GM12892 (cell line): ENCODE results near the gene SAMD4A.

Experiments
- POLR2A ChIP-seq: IDR thresholded peaks from 2 replicates; pipeline ENCODE4 v1.6.1; 2011; ENCODE audit warnings: low read depth, low read length, control low read depth
- POLR2AphosphoS5 ChIP-seq: IDR thresholded peaks from 2 replicates; pipeline ENCODE4 v1.6.1; 2011; ENCODE audit warnings: low read depth, low read length, control low read depth
- TAF1 ChIP-seq: IDR thresholded peaks from 2 replicates; pipeline ENCODE4 v1.6.1; 2011; ENCODE audit warnings: low read depth, mild to moderate bottlenecking, control low read depth, low read length, borderline replicate concordance

- TF ChIP-seq POLR2A (no peak), TAF1 (no peak), POLR2AphosphoS5 (no peak)
These were observed 133.8 kb downstream of the SAMD4A start for GRCh38 chr14:54700717-54701116.
